ENCODE results near the gene PSMA4. TPM values are rescaled to one million over a fixed set of nuclear protein-coding genes. Genes with fewer than 3 reads are reported as not detected.
"Not testable (repeated sequence)": the region's sequence is repeated elsewhere in the genome, so short reads cannot be mapped to it uniquely, and the experiment has no call there.

Gene PSMA4
- total RNA-seq, 2 experiments from 2014 or later = 220 to 226 TPM

DNA sequence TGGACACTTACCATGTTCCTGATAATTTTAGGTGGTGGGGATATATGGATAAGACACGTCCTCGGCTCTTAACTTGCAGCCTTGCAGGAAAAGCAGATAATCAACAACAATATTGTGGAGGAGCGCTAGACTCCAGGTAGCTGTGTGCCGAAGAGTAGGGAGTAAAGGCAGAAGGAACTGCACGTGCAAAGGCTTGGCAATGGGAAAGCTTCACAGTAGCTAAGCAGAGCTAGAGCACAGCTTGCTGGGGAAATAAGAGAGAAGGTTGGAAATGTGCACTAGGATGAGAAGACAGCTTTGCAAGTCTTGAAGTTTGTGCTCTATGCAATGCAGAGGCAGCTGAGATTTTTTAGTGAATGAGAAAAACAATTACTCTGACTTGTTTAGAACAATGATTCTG lies 12.4 kb downstream of the PSMA4 start:
- POLR2A ChIA-PET = interaction anchor here (3.6 kb wide), 1 partner anchor 11 kb away, joined by 13 read pairs; the partner anchor contains the start of gene PSMA4

DNA sequence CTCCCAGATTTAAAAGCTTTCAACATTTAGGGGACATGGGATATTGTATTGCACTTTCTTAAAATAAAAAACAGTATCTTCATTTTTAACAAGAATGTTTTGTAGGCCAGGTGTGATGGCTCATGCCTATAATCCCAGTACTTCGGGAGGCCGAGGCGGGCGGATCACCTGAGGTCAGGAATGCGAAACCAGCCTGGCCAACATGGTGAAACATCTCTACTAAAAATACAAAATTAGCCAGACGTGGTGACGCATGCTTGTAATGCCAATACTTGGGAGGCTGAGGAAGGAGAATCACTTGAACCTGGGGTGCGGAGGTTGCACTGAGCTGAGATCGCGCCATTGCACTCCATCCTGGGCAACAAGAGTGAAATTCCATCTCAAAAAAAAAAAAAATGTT lies 20.0 kb downstream of the PSMA4 start:
- H3K36me3 Mint-ChIP-seq; DNase-seq; CTCF ChIA-PET; H3K27me3 Mint-ChIP-seq; intact Hi-C loops (cut with micrococcal nuclease); POLR2A ChIA-PET; H3K4me3 Mint-ChIP-seq; H3K27ac Mint-ChIP-seq; H3K9me3 Mint-ChIP-seq: not testable (repeated sequence)
- peaks cover 11% of the 10 kb centered on the region for H3K4me1 Mint-ChIP-seq (ENCODE audit: low read depth)

More for the DNA sequence above, 12.4 kb downstream of the PSMA4 start:
- DNase-seq = no peak
- no peak overlapping the region for H3K27ac Mint-ChIP-seq
- H3K4me1 Mint-ChIP-seq (ENCODE audit: low read depth) = no peaks in the 10 kb centered on the region
- H3K27me3 Mint-ChIP-seq = no peaks in the 10 kb centered on the region
- H3K9me3 Mint-ChIP-seq = no peaks in the 10 kb centered on the region
- peaks cover 16% of the 10 kb centered on the region for H3K36me3 Mint-ChIP-seq
- H3K4me3 Mint-ChIP-seq = no peak overlapping the region
- intact Hi-C loops (cut with micrococcal nuclease) = no loop called here
- CTCF ChIA-PET = interaction anchor here (1.0 kb wide), 2 partner anchors 12 to 87 kb away, joined by 3 read pairs; partner anchors contain the start of gene PSMA4

DNA sequence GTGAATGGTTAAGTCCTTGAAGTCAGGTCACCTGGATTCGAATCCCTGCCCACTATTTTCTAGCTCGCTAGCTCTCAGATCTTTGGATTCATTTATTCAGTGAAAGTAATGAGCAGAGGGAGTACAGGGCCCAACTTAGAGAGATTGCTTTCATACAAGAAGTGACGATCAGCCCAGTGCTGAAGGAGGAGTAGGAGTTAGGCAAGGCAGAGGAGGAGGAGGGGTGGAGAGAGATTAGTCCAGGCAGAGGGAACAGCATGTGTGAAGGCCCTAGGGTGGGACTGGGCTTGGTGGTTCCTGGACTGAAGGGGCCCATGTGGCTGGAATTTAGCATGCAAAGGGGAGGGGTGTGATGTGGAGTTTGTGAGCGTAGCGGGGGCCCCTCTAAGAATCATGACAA lies 21.2 kb downstream of the PSMA4 start:
- Mint-ChIP-seq H3K36me3 (no peaks in the 10 kb centered on the region), H3K9me3 (no peaks in the 10 kb centered on the region), H3K4me1 (ENCODE audit: low read depth) (peaks cover 18% of the 10 kb centered on the region), H3K4me3 (no peak overlapping the region), H3K27me3 (peaks cover 5% of the 10 kb centered on the region), H3K27ac (no peak overlapping the region)
- CTCF ChIA-PET = no interaction called here
- POLR2A ChIA-PET = no interaction called here
- DNase-seq = no peak
- intact Hi-C loops (cut with micrococcal nuclease) = no loop called here

DNA sequence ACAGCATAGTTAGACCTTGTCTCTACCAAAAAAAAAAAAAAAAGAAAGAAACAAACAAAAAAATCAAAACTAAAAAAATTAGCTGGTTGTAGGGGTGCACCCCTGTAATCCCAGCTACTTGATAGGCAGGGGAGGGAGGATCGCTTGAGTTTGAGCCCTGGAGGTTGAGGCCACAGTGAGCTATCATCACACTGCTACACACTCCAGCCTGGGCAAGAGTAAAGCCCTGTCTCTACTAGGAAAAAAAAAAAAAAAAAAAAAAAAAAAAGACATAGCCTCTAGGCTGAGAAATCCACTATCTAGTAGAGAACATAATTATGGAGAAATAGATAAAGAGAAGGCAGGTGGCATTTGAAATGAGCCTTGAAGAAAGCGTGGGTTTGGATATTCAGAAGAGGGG lies 22.8 kb downstream of the PSMA4 start:
- peaks cover 14% of the 10 kb centered on the region for H3K27me3 Mint-ChIP-seq
- intact Hi-C loops (cut with micrococcal nuclease) = no loop called here

DNA sequence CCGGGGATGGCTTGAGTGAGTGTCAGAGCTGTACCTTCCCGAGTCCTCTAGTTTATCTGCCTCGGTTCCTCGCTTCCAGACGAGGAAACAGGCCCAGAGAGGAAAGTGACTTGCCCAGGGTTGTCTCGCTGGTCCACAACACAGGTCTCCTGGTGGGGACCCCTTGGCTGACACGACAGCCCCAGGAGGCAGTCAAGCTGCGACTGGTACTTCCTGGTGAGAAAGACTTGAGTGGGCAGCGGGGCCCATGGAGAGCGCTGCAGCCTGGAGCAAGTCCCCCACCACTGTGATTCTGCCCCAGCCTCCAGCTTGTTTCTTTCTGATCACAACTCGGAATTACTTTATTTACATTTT lies 24.5 kb downstream of the PSMA4 start:
- CTCF ChIA-PET = no interaction called here
- H3K4me1 Mint-ChIP-seq (ENCODE audit: low read depth) = peaks cover 29% of the 10 kb centered on the region
- H3K36me3 Mint-ChIP-seq = no peaks in the 10 kb centered on the region
- POLR2A ChIA-PET = interaction anchor here (2.1 kb wide), 1 partner anchor 24 kb away, joined by 15 read pairs; the partner anchor contains the start of gene PSMA4
- no peaks in the 10 kb centered on the region for H3K9me3 Mint-ChIP-seq
- H3K27ac Mint-ChIP-seq = no peak overlapping the region
- peak overlapping the region; percentile 78 for H3K4me3 Mint-ChIP-seq
- H3K27me3 Mint-ChIP-seq = peaks cover 14% of the 10 kb centered on the region
- intact Hi-C loops (cut with micrococcal nuclease) = loop anchor here (1.0 kb wide), 1 partner anchor 24 kb away; the partner anchor contains the start of gene PSMA4
- no peak for DNase-seq

More for the DNA sequence above, 22.8 kb downstream of the PSMA4 start:
- no peaks in the 10 kb centered on the region for H3K9me3 Mint-ChIP-seq
- peaks cover 26% of the 10 kb centered on the region for H3K4me1 Mint-ChIP-seq (ENCODE audit: low read depth)
- H3K27ac Mint-ChIP-seq = no peak overlapping the region
- no peaks in the 10 kb centered on the region for H3K36me3 Mint-ChIP-seq
- ChIA-PET CTCF (no interaction called here), POLR2A (no interaction called here)
- no peak overlapping the region for H3K4me3 Mint-ChIP-seq
- DNase-seq = no peak

DNA sequence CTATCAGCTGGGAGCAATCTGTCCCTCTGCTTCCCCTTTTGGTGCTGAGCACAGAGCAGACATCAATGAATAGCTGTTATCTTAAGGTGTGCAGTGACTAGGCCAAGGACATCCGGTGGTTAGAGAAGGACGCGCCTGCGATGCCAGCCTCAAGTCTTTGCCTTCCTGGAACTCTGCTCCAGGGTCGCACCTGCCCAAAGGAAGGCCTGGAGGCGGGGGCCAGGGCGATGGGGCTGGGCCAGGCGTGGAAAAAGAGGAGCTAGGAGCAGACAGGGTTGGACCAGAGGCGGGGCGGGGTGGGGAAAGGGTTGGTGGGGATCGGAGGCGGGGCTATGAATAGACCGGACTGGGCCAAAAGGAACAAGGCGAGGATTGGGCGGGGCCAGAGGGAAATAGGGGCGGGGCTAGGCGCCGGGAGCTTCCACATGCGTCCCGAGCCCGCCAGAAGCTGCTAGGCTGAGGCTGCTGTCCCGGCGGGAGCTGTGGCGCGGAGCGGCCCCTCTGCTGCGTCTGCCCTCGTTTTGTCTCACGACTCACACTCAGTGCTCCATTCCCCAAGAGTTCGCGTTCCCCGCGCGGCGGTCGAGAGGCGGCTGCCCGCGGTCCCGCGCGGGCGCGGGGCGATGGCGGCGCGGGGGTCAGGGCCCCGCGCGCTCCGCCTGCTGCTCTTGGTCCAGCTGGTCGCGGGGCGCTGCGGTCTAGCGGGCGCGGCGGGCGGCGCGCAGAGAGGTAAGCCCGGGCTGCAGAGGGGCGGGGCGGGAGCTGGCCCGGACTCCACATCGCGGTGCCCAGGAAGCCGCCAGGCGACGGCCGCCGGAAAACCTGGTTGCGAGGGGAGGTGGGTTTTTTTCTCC lies 25.1 kb downstream of the PSMA4 start, which contains the start of gene CHRNA5:
Gene CHRNA5 (plus strand): TSS at position 424 of the 854 bp plus-strand sequence. CDS start 200 bp downstream, at position 624.
- CTCF ChIA-PET = interaction anchor here (0.9 to 1.9 kb wide), 6 partner anchors 9 to 143 kb away, joined by 3 to 7 read pairs (median 4); no protein-coding TSS in a partner anchor
- Mint-ChIP-seq H3K4me3 (peak within 1 kb of the TSS; percentile 78), H3K36me3 (no peaks in the 10 kb centered on the region), H3K4me1 (ENCODE audit: low read depth) (peaks cover 29% of the 10 kb centered on the region), H3K9me3 (no peaks in the 10 kb centered on the region), H3K27me3 (peaks cover 14% of the 10 kb centered on the region), H3K27ac (no peak within 1 kb of the TSS)
- POLR2A ChIA-PET = interaction anchor here (2.1 kb wide), 1 partner anchor 25 kb away, joined by 15 read pairs; the partner anchor contains the start of gene PSMA4
- DNase-seq = peak; percentile 59
- intact Hi-C loops (cut with micrococcal nuclease) = loop anchor here (1.0 kb wide), 1 partner anchor 25 kb away; the partner anchor contains the start of gene PSMA4

DNA sequence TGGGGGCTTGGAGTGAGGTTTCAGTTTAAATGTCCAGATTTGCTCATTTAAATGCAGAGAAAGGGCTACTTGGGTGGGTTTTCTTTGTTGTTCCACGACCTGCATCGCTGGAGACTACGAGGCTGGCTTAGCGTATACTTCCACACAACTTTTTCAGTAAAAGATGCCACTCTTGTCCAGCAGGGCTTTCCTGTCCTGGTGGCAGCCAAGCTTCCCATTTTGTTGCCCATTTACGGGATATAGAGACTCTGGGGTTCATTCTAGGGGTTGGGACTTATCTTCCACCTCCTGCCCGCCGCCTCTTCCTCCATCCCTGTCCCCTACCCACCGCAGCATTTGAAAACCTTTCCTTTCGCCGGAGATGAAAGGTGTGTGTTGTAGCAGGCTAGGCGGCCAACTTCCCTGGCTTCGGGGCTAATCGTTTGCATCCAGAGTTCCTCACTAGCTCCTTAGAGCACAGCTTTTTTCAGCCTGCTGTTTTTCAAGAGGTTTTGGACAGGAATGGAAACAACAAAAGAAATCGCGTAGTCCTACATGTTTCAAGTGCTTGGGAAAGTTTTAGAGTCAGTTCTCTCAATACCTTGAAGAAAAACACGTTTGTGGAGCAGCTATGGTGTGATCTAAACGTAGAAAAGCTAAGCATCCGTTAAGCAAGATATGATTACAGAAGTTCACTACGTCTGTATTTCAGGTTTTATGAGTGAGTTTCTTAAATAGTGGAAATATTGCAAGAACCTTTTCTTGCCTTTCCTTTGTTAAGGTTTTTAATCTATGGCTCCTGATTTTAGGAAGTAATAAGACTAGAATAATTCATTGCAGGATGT lies 25.9 kb downstream of the PSMA4 start:
- H3K9me3 Mint-ChIP-seq = no peaks in the 10 kb centered on the region
- H3K27ac Mint-ChIP-seq = no peak overlapping the region
- intact Hi-C loops (cut with micrococcal nuclease) = loop anchor here (1.0 kb wide), 1 partner anchor 26 kb away; the partner anchor contains the start of gene PSMA4
- ChIA-PET POLR2A (interaction anchor here (0.6 to 2.1 kb wide), 2 partner anchors 26 to 128 kb away, joined by 3 to 15 read pairs; partner anchors contain the start of gene PSMA4), CTCF (interaction anchor here (0.9 to 1.9 kb wide), 7 partner anchors 8 to 144 kb away, joined by 3 to 7 read pairs (median 4); partner anchors contain the start of gene PSMA4)
- DNase-seq = no peak
- peaks cover 29% of the 10 kb centered on the region for H3K4me1 Mint-ChIP-seq (ENCODE audit: low read depth)
- peaks cover 14% of the 10 kb centered on the region for H3K27me3 Mint-ChIP-seq
- H3K4me3 Mint-ChIP-seq = peak overlapping the region; percentile 75
- no peaks in the 10 kb centered on the region for H3K36me3 Mint-ChIP-seq

DNA sequence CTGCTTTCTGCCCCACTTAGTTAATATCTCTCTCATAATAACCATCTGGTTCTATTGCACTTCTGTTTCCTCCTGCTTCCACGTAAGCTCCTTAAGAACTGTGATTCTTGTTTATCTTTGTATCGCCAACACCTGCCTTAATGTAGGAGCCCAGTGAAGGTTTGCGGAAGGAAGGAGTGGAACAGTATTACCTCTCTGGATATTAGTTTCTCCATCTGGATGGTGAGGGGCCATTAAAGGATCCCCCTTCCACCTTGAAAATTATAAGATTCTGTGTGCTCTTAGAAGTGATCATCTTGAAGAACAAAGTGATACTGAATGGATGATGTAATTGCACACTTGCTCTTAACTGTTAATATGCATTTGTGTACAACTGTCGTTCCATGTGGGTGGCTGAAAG lies 27.3 kb downstream of the PSMA4 start:
- no peaks in the 10 kb centered on the region for H3K36me3 Mint-ChIP-seq
- intact Hi-C loops (cut with micrococcal nuclease) = no loop called here
- H3K9me3 Mint-ChIP-seq = no peaks in the 10 kb centered on the region
- no peak overlapping the region for H3K27ac Mint-ChIP-seq
- no peak overlapping the region for H3K4me3 Mint-ChIP-seq
- CTCF ChIA-PET = interaction anchor here (1.6 kb wide), 1 partner anchor 144 kb away, joined by 4 read pairs; no protein-coding TSS in a partner anchor
- H3K4me1 Mint-ChIP-seq (ENCODE audit: low read depth) = peaks cover 29% of the 10 kb centered on the region
- no peak for DNase-seq
- peaks cover 14% of the 10 kb centered on the region for H3K27me3 Mint-ChIP-seq
- POLR2A ChIA-PET = interaction anchor here (0.6 kb wide), 1 partner anchor 50 kb away, joined by 3 read pairs; no protein-coding TSS in a partner anchor

DNA sequence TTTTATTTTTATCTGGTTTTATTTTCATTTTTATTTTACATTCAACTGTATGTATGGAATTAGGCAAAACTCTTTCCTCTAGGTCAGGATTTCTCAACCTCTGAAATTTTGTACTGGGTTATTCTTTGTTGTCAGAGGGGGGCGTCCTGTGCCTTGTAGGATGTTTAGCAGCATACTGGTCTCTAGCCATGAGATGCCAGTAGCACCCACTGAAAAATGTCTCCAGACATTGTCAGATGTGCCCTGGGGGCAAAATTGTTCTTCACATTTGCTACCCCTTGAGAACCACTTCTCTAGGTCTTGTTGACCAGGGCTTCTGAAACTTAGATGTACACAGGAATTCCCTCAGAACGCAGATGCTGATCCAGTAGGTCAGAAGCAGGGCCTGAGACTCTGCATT lies 30.5 kb downstream of the PSMA4 start:
- DNase-seq = no peak
- Mint-ChIP-seq H3K9me3 (no peaks in the 10 kb centered on the region), H3K4me3 (no peak overlapping the region), H3K27ac (no peak overlapping the region), H3K4me1 (ENCODE audit: low read depth) (peaks cover 18% of the 10 kb centered on the region), H3K27me3 (peaks cover 14% of the 10 kb centered on the region), H3K36me3 (no peaks in the 10 kb centered on the region)
- intact Hi-C loops (cut with micrococcal nuclease) = no loop called here
- ChIA-PET CTCF (no interaction called here), POLR2A (no interaction called here)

DNA sequence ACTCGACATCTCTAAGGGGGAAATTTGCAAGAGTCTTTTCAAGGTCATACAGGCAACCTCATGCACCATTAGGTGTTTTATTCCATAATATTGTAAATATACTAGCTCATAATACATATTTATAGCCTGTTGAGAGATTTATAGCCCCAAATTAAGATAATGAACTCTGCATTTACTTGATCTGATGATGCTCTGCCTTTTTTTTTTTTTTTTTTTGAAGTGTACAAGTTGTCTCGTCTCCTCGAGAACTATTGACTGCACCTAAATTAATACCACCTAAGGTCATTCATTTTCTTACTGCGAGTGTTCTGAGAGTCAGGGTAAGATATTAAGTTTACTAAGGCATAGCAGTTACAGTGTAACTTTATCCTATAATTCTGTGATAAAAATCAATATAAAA lies 31.1 kb downstream of the PSMA4 start:
- H3K27ac Mint-ChIP-seq = no peak overlapping the region

DNA sequence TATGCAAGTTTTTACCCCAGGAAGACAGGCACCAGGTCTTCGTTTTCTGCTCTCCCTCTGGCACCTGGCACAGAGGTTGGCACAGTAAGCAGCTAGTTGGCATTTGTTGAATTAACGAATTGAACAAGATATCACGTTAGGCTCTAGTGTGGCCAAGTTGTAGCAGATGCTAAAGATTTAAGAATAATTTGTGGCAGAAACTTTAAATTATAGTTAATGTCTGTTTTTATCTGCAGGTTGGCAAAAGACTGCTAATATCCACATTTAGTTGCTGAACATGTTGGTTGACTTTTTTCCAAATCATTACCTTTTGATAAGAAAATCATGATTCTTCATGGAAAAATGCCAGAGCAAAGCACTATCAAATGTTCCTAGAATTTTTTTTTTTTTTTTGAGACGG lies 33.2 kb downstream of the PSMA4 start:
- POLR2A ChIA-PET = no interaction called here
- H3K4me3 Mint-ChIP-seq = no peak overlapping the region
- intact Hi-C loops (cut with micrococcal nuclease) = no loop called here
- CTCF ChIA-PET = no interaction called here
- H3K27me3 Mint-ChIP-seq = no peaks in the 10 kb centered on the region
- H3K9me3 Mint-ChIP-seq = no peaks in the 10 kb centered on the region
- peaks cover 3% of the 10 kb centered on the region for H3K4me1 Mint-ChIP-seq (ENCODE audit: low read depth)
- no peak for DNase-seq
- no peaks in the 10 kb centered on the region for H3K36me3 Mint-ChIP-seq
- no peak overlapping the region for H3K27ac Mint-ChIP-seq

More for the DNA sequence above, 31.1 kb downstream of the PSMA4 start:
- Mint-ChIP-seq H3K4me1 (ENCODE audit: low read depth) (peaks cover 12% of the 10 kb centered on the region), H3K9me3 (no peaks in the 10 kb centered on the region), H3K36me3 (no peaks in the 10 kb centered on the region), H3K4me3 (no peak overlapping the region), H3K27me3 (peaks cover 10% of the 10 kb centered on the region)
- DNase-seq = no peak
- POLR2A ChIA-PET = no interaction called here
- CTCF ChIA-PET = no interaction called here
- intact Hi-C loops (cut with micrococcal nuclease) = no loop called here

DNA sequence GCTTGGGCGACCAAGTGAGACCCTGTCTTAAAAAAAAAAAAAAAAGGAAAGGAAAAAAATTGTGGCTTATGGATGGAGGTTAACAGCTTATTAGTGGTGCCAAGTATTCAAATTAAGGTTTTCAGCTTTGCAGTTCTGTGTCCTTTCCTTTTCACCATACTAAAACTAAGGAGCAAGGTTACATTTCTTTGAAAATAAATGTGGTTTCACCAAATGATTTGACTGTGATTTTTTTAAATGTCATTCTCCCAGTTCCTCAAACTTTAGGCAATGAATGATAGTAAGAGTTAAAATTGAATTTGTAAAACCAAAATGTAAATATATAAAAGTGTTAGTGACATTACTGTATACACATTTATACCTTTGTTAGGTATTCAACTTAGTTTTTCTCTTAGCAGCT lies 34.7 kb downstream of the PSMA4 start:
- Mint-ChIP-seq H3K9me3 (no peaks in the 10 kb centered on the region), H3K4me3 (no peak overlapping the region), H3K4me1 (ENCODE audit: low read depth) (no peaks in the 10 kb centered on the region), H3K36me3 (no peaks in the 10 kb centered on the region), H3K27ac (no peak overlapping the region), H3K27me3 (no peaks in the 10 kb centered on the region)
- ChIA-PET CTCF (interaction anchor here (0.5 to 1.0 kb wide), 2 partner anchors 9 to 1192 kb away, joined by 3 read pairs; partner anchors contain the start of gene CHRNA5), POLR2A (no interaction called here)
- DNase-seq = no peak
- intact Hi-C loops (cut with micrococcal nuclease) = no loop called here
